Fibroblast of mammary gland (primary cell): ENCODE results near the gene RETREG1.
A peak's percentile ranks its signal among the peaks of the same experiment; 100 is the strongest.

Experiments used
- DNase-seq: peaks from one replicate; pipeline ENCODE4 v3.0.0-alpha.2; 2010; ENCODE audit warnings: low read depth
- H3K4me3 ChIP-seq: 2 replicates; pipeline ENCODE4 v1.5.1; 2011; ENCODE audit warnings: low read depth, mild to moderate bottlenecking, low read length, moderate library complexity; ENCODE audit not compliant: control insufficient read depth
- TF ChIP-seq, protein P1 (sequence below): conservative IDR thresholded peaks from 2 replicates; pipeline ENCODE4 v1.5.1; 2011; ENCODE audit warnings: low read depth, low read length, inconsistent platforms; ENCODE audit not compliant: control insufficient read depth, insufficient read depth

The RETREG1 gene, protein sequence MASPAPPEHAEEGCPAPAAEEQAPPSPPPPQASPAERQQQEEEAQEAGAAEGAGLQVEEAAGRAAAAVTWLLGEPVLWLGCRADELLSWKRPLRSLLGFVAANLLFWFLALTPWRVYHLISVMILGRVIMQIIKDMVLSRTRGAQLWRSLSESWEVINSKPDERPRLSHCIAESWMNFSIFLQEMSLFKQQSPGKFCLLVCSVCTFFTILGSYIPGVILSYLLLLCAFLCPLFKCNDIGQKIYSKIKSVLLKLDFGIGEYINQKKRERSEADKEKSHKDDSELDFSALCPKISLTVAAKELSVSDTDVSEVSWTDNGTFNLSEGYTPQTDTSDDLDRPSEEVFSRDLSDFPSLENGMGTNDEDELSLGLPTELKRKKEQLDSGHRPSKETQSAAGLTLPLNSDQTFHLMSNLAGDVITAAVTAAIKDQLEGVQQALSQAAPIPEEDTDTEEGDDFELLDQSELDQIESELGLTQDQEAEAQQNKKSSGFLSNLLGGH

DNA sequence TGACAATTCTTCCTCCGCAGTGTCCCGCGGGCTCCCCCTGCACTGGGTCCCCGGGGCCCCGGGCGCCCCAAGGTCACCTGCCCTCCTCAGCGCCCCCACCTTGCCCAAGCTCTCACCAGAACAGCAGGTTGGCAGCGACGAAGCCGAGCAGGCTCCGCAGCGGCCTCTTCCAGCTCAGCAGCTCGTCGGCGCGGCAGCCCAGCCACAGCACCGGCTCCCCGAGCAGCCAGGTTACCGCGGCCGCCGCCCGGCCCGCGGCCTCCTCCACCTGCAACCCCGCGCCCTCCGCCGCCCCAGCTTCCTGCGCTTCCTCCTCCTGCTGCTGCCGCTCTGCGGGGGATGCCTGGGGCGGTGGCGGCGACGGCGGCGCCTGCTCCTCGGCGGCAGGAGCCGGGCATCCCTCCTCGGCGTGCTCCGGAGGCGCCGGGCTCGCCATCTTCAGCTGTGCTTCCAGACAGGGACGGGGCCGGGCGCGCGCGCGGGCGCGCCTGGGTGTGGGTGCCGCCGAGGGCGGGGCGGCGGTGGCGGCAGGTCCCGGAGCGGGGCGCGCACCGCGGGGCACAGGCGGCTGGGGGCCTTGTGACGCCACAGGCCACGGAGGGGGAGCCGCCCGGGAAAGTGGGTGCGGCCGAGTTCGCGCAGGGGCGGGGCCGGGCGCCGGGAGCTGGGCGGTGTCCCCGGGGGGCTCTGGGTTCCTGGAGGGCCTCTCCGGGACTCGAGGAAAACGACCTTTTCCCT lies at the start of gene RETREG1:
Gene RETREG1 (minus strand): TSS at position 462 of the 738 bp plus-strand sequence. CDS start 26 bp downstream, at position 436.
- no peak for DNase-seq
- peak within 1 kb of the TSS; percentile 35 for H3K4me3 ChIP-seq
- TF ChIP-seq, protein P1, sequence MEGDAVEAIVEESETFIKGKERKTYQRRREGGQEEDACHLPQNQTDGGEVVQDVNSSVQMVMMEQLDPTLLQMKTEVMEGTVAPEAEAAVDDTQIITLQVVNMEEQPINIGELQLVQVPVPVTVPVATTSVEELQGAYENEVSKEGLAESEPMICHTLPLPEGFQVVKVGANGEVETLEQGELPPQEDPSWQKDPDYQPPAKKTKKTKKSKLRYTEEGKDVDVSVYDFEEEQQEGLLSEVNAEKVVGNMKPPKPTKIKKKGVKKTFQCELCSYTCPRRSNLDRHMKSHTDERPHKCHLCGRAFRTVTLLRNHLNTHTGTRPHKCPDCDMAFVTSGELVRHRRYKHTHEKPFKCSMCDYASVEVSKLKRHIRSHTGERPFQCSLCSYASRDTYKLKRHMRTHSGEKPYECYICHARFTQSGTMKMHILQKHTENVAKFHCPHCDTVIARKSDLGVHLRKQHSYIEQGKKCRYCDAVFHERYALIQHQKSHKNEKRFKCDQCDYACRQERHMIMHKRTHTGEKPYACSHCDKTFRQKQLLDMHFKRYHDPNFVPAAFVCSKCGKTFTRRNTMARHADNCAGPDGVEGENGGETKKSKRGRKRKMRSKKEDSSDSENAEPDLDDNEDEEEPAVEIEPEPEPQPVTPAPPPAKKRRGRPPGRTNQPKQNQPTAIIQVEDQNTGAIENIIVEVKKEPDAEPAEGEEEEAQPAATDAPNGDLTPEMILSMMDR = no peak

DNA sequence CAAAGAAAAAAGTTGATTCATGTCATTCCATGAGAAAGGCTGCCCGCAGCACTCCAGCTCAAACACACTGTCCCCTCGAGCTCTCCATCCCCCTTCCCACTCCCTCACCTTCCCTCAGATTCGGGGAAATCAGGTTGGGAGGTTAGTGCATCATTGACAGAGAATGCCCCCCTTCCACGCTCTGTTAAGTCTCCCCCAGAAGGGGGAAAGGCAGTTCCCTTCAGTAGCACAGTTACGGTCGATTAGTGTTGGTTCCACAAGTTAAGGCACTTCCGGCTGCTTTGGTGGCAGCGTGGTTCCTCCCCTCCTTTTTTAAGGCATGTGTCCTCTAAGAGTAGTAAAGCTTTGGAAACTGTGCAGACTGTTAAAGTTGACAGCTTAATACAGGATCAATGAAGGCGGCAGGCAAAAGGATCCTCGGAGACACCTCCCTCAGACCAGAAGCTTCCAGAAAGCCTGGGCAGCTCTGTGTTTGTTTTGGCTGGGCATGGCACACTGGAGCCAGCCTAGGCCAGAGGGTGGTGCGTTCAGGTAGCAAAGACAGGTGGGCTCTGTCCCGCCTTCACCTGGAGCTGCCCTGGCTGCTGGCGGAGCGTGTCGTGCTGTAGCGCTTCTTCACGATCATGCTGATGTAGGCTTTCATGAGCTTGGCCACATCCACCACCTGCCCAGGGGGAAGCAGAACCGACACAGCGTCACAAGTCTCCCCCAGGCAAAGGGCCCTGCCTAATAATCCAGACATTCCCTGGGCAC lies 49.5 kb upstream of the RETREG1 start:
- H3K4me3 ChIP-seq = no peak overlapping the region
- TF ChIP-seq, protein P1 = no peak
- no peak for DNase-seq

DNA sequence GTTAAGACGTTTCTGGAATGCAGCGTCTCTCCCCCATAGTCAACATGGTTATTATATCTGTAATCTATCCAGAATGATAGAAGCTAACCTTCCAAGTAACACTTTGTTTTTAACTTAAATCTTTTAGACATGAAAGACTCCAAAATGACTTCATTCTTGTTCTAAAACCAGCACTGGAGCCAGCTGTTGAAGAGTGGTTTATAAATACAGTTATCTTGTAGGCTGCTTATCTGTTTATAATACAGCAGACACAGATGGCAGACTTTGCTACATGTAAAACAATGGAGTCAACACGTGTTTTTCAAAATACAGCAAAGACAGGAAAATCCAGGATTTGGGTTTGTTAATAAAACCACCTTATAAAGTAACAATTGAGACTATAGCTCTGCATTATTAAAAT lies 48.8 kb upstream of the RETREG1 start:
- DNase-seq = no peak
- no peak overlapping the region for H3K4me3 ChIP-seq
- TF ChIP-seq, protein P1 = no peak

DNA sequence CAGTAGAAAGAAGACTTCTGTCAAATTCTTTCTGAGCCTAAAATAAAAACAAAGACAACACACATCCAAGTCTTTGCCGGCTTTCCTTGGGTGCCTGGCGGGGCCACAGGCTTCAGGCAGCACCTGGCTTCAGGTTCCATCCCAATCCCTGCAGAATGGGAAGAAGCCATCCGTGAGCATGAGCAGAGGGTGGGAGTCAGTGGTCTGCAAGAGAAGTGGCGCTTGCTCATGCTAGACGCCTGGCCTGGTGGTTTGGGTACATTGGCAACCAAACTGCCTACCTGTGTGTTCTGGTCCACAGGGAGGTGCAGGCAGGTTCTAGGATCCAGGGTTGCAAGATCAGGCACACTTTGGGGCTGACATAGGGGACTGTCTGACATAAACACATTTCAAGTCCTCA lies 47.6 kb upstream of the RETREG1 start:
- H3K4me3 ChIP-seq = no peak overlapping the region
- TF ChIP-seq, protein P1 = no peak
- DNase-seq = no peak

DNA sequence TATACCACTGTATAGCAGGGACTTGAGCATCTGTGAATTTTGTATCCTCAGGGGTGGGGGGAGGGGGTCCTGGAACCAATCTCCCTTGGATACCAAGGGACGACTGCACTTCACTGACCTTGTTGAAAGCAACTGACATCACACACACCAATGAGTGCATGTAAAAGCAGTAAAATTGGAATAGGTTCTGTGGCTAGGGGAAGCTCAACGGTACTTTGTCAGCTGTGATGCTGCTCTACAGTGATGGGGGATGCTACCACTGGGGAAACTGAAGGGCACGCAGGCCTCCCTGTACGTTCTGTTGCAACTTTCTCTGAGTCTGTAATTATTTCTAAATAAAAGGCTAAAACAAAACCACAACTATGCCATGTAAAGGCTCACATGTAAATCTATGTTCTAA lies 47.0 kb upstream of the RETREG1 start:
- no peak overlapping the region for H3K4me3 ChIP-seq
- TF ChIP-seq, protein P1 = no peak
- DNase-seq = no peak

DNA sequence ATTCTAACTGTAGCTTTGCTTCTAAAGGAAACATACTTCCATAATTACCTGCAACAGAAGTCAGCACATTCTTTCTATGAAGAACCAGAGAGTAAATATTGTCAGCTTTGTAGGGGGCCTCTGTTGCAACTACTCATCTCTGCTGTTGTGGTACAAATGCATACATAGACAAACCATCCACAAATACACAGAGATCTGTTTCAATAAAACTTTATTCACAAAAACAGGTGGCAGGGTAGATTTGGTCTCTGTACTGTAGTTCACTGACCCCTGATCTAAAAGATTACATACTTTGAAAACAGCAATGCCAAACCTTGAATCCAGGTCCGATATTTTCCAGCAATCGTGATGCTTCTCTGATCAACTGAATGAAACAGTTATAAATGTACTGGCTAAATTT lies 44.9 kb upstream of the RETREG1 start:
- H3K4me3 ChIP-seq = no peak overlapping the region
- no peak for DNase-seq
- TF ChIP-seq, protein P1 = no peak
